Cardiac fibroblast (primary cell): ENCODE results near the gene ANGPTL7.

Experiments used
- DNase-seq, 2 donors: peaks; one replicate each; pipeline versions ENCODE4 v3.0.0 to v3.0.0-alpha.2; 2010; ENCODE audit warnings: low read depth in 2 of 2
- H3K4me3 ChIP-seq, 2 donors: replicated peaks in 1 of 2; 1 replicate in 1 of 2; 2 replicates in 1 of 2; pipeline ENCODE4 v1.5.1; 2011; ENCODE audit warnings: low read depth in 2 of 2, low read length in 2 of 2, mild to moderate bottlenecking in 2 of 2, moderate library complexity in 1 of 2
- TF ChIP-seq, protein P1 (sequence below): IDR thresholded peaks from one replicate; pipeline ENCODE4 v1.5.1; 2011; ENCODE audit warnings: low read depth, mild to moderate bottlenecking, low read length, inconsistent platforms

Gene ANGPTL7

DNA sequence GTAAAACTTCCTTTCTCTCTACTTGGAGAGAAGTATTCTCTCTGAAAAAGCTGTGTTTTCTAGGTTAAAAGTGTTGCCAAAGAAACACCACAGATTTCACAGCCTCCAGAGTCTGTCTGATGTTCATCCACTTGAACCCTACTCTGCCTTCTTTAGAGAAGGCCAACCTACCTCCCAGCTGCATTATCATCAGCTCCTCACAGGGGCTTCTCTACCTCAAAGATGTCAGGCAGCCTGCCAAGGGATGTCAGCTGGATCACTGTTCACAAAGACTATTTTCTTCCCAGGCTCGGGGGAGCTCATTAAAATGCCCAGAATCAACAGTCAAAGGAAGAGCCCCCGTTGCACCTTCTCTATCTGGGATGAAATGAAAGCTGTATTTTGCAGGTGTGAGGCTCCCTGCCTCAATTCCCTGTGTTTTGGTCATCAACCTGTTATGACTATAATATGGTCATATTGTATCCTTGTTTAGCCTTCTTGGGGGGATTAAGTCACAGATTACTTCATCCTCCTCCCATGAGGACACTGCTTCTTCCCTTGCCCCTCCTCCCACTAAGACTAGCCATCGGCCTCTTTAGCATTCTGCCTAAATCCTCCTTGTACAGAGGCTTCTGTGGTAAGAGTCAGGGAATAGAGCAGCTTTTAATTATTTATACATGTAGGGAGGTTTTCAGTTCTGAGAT is 25.7 kb downstream of the ANGPTL7 start:
- DNase-seq, result no peak
- no peak overlapping the region for H3K4me3 ChIP-seq
- TF ChIP-seq, protein P1, sequence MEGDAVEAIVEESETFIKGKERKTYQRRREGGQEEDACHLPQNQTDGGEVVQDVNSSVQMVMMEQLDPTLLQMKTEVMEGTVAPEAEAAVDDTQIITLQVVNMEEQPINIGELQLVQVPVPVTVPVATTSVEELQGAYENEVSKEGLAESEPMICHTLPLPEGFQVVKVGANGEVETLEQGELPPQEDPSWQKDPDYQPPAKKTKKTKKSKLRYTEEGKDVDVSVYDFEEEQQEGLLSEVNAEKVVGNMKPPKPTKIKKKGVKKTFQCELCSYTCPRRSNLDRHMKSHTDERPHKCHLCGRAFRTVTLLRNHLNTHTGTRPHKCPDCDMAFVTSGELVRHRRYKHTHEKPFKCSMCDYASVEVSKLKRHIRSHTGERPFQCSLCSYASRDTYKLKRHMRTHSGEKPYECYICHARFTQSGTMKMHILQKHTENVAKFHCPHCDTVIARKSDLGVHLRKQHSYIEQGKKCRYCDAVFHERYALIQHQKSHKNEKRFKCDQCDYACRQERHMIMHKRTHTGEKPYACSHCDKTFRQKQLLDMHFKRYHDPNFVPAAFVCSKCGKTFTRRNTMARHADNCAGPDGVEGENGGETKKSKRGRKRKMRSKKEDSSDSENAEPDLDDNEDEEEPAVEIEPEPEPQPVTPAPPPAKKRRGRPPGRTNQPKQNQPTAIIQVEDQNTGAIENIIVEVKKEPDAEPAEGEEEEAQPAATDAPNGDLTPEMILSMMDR, result no peak

DNA sequence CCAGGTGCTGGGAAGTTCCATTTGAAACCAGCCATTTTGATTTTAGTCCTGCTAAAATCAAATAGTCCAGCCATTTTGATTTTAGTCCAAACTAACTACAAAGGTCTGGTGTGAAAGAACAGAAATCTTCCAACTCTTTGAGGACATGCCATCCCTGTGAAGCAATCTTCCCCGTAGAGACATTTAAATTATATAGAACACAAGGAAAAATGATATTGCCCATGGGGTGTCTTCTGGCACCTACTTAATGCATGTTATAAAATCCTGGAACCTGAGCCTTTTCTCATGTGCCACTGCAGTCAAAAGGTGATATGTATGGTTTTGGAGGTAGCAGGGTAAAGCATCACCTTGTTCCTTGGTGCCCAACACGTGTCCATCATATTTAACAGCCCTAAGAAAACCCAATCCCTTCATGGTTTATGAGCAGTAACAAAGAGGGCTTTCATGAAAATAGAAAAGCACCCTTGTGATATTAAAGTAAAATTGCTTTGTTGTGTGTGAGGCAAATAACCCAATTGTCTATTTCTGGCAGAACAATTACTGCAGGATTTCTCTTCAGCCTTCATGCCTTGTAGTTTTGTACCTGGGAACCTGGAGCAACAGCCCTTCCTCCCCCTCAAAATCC is 26.3 kb downstream of the ANGPTL7 start:
- DNase-seq, result no peak
- TF ChIP-seq, protein P1, result no peak
- no peak overlapping the region for H3K4me3 ChIP-seq

DNA sequence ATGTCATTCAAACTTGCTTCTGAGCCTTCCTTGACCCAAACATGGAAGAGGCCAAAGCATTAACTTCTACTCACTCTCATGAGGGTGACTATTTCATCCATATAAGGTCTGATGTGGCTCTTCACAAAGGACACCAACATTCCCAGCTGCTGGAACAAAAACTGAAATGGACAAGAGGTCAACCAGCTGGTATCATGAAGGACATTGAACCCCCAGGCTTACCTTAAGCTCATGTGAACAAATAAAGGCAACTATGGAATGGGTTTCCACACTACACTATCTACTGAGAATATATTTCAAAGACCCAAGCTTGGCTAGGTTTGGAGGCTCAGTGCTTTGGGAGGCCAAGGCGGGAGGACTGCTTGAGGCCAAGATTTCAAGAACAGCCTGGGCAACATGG is 26.9 kb downstream of the ANGPTL7 start:
- no peak for DNase-seq
- H3K4me3 ChIP-seq, result no peak overlapping the region
- TF ChIP-seq, protein P1, result no peak

DNA sequence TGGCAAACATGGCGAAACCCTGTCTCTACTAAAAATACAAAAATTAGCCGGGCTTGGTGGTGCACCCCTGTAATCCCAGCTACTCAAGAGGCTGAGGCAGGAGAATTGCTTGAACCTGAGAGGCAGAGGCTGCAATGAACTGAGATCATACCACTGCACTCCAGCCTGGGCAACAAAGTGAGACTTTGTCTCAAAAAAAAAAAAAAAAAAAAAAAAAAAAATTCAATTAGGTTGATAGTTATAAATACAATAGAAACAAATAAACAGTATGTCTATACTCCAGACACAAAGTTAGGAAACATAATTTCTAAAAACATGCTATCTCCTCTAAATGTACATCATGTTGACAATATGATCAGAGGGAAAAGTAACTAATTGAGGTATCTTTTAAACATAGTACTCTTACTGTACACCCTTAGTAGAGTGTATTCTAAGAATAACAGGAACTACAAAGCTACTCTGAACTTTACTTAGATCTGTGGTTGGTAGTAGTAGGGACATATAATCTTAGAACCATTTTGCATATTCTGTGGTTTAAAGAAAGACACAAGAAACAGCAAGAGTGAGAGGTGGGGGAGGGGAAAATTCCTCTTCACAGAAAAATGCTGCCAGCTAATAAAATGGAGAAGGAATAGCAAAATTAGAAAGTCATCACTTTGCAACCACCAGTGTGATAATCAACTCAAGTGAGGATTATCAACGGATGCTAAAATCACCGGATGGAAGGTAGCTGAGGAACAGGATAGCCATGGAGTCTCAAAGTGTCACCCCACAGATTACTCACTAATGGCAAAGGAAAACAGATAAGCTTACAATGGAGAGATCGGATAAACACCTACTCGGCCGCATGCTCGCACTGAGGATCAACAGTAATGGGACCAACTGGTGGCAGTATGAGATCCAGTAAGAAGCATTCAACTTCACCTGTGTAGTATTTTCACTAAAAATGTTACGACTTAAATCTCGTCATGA is 38.2 kb downstream of the ANGPTL7 start:
- no peak for DNase-seq
- H3K4me3 ChIP-seq, result no peak overlapping the region
- TF ChIP-seq, protein P1, result no peak

DNA sequence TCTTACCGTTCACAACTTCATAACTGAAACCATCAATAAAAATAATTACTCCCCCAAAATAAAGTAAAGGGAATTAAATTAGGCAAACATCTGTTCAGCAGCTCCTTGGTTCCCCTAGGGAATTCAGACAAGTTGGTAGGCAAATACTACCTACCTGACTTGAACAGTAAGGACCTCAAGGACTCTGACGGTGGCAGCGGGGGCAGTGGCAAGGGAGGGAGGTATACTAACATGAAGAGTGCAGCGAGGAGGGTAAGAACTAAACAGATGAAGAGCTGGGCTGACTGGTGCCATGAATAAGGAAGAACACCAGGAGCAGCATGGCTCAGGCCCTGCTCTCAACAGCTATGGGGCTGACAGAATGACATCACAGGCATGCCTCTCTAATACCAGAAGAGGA is 40.0 kb downstream of the ANGPTL7 start:
- H3K4me3 ChIP-seq, result no peak overlapping the region
- TF ChIP-seq, protein P1, result no peak
- DNase-seq, result no peak

DNA sequence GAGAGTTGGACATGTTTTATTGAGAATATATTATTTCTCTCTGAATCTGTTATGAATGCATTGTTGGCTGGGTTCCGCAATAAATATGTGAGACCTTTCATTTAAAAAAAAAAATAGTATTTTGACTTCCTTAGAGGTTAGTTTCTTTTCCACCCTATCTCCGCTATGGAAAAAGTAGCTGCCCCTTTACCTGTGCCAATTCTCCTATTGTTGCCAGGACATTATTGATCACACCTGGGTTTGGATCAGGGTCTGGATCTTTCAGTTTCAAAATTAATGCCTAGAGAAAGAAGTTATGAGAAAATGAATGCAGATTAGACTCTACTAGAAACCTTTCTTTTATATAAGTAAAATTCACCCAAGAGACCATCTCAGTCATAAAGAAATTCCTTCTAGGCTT is 44.1 kb downstream of the ANGPTL7 start:
- no peak overlapping the region for H3K4me3 ChIP-seq
- no peak for DNase-seq
- TF ChIP-seq, protein P1, result no peak
